ENCODE measurements around the gene CFAP410. TPM values are rescaled to one million over a fixed set of nuclear protein-coding genes. Genes with fewer than 3 reads are reported as not detected.

The CFAP410 gene
- total RNA-seq, 1 experiment from 2014 or later: 16.5 TPM

DNA sequence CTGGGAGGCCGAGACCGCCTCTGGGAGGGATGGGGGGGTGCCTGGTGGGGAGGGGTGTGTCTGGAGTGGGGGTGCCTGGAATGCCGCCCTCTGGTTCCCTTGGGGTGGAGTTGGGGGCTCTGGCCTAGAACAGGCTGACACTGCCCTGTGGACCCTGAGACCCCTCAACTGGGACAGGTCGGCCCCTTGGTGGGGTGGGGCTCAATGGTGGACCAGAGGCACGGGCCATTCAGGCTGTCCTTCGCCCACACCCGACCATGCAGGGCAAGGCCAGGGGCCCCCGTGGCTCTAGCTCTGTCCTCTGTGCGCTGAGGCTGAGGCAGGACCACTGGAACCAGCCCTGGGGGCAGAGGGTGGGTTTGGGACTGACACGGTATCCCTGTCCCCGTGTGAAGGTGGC lies 24.6 kb downstream of the CFAP410 start:
- Mint-ChIP-seq H3K27ac (ENCODE audit: unreplicated experiment) (no peak overlapping the region), H3K36me3 (ENCODE audit: insufficient read depth, unreplicated experiment) (peaks cover 36% of the 10 kb centered on the region), H3K27me3 (ENCODE audit: insufficient read depth, unreplicated experiment) (no peaks in the 10 kb centered on the region), H3K4me1 (ENCODE audit: low read depth, unreplicated experiment) (no peaks in the 10 kb centered on the region), H3K4me3 (ENCODE audit: unreplicated experiment) (no peak overlapping the region), H3K9me3 (ENCODE audit: unreplicated experiment) (no peaks in the 10 kb centered on the region)
- no peak for DNase-seq
- TF ChIP-seq, protein P1, sequence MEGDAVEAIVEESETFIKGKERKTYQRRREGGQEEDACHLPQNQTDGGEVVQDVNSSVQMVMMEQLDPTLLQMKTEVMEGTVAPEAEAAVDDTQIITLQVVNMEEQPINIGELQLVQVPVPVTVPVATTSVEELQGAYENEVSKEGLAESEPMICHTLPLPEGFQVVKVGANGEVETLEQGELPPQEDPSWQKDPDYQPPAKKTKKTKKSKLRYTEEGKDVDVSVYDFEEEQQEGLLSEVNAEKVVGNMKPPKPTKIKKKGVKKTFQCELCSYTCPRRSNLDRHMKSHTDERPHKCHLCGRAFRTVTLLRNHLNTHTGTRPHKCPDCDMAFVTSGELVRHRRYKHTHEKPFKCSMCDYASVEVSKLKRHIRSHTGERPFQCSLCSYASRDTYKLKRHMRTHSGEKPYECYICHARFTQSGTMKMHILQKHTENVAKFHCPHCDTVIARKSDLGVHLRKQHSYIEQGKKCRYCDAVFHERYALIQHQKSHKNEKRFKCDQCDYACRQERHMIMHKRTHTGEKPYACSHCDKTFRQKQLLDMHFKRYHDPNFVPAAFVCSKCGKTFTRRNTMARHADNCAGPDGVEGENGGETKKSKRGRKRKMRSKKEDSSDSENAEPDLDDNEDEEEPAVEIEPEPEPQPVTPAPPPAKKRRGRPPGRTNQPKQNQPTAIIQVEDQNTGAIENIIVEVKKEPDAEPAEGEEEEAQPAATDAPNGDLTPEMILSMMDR (IDR thresholded peaks at IDR 0.05; ENCODE audit: insufficient read depth in 1 of 2, low read depth in 1 of 2, low read length in 1 of 2, severe bottlenecking in 1 of 2, unreplicated experiment in 1 of 2): no peak
- intact Hi-C loops (cut with micrococcal nuclease; ENCODE audit: unreplicated experiment): no loop called here
- Histone ChIP-seq H3K9me3 (no peaks in the 10 kb centered on the region), H3K4me3 (ENCODE audit: low read depth, low read length) (no peak overlapping the region), H3K4me1 (no peaks in the 10 kb centered on the region), H3K27me3 (replicated peaks; ENCODE audit: control insufficient read depth, insufficient read depth, low read length) (no peaks in the 10 kb centered on the region), H3K36me3 (ENCODE audit: control insufficient read depth, insufficient read depth, low read length) (no peaks in the 10 kb centered on the region)
- ChIA-PET CTCF (interaction anchor here (1.3 kb wide), 1 partner anchor 11 kb away, joined by 3 read pairs; no protein-coding TSS in a partner anchor), POLR2A (interaction anchor here (0.5 kb wide), 1 partner anchor 25 kb away, joined by 9 read pairs; the partner anchor contains the start of gene CFAP410)
- no TSS peak for BruUV-seq (replicated peaks)

DNA sequence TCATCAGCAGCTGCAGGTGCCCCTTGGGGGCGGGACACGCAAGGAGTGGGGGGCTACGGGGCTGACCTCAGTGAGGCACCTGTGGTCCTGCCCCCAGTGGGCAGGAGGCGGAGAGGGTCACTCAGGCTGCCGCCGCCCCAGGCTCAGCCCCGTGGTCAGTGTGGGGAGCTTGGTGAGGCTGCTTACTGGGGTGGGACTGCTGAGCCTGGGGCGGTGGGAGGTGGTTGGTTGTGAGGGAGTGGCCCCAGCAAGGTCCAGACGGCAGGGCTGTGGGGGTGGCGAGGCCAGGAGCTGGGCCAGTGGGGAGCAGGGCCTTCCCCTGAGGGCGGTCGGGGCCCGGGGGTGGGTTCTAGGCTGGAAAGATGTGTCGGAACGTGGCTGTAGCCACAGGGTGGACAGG lies 25.1 kb downstream of the CFAP410 start:
- Histone ChIP-seq H3K4me3 (ENCODE audit: low read depth, low read length) (no peak overlapping the region), H3K36me3 (ENCODE audit: control insufficient read depth, insufficient read depth, low read length) (no peaks in the 10 kb centered on the region), H3K4me1 (no peaks in the 10 kb centered on the region), H3K27me3 (replicated peaks; ENCODE audit: control insufficient read depth, insufficient read depth, low read length) (no peaks in the 10 kb centered on the region), H3K9me3 (no peaks in the 10 kb centered on the region)
- Mint-ChIP-seq H3K36me3 (ENCODE audit: insufficient read depth, unreplicated experiment) (peaks cover 32% of the 10 kb centered on the region), H3K4me3 (ENCODE audit: unreplicated experiment) (no peak overlapping the region), H3K27me3 (ENCODE audit: insufficient read depth, unreplicated experiment) (no peaks in the 10 kb centered on the region), H3K27ac (ENCODE audit: unreplicated experiment) (no peak overlapping the region), H3K4me1 (ENCODE audit: low read depth, unreplicated experiment) (no peaks in the 10 kb centered on the region), H3K9me3 (ENCODE audit: unreplicated experiment) (no peaks in the 10 kb centered on the region)
- POLR2A ChIA-PET: no interaction called here
- DNase-seq: no peak
- BruUV-seq (replicated peaks): no TSS peak
- CTCF ChIA-PET: no interaction called here
- intact Hi-C loops (cut with micrococcal nuclease; ENCODE audit: unreplicated experiment): no loop called here
- TF ChIP-seq, protein P1 (IDR thresholded peaks at IDR 0.05; ENCODE audit: insufficient read depth in 1 of 2, low read depth in 1 of 2, low read length in 1 of 2, severe bottlenecking in 1 of 2, unreplicated experiment in 1 of 2): no peak

DNA sequence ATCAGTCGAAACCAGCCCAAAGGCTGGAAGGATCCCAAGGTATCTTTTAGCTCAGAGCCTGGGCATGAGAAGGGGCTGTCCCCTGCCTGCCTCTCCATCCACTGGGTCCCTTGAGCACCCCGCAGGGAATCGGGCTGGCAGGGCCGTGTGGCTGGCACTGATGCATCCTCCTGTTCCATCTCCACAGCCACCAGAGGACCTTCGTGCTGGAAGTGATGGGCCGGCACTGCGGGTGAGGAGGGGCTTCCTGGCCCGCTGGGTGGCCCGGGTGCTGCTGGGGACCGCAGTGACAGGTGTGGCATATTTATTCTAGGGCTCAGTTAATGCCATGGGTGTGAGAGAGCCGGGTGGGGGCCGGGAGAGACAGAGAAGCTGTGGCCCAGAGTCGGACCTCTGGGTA lies 25.7 kb downstream of the CFAP410 start:
- H3K36me3 Mint-ChIP-seq (ENCODE audit: insufficient read depth, unreplicated experiment): peaks cover 25% of the 10 kb centered on the region
- no peak overlapping the region for H3K27ac Mint-ChIP-seq (ENCODE audit: unreplicated experiment)
- no peaks in the 10 kb centered on the region for H3K9me3 Mint-ChIP-seq (ENCODE audit: unreplicated experiment)
- no peaks in the 10 kb centered on the region for H3K4me1 Mint-ChIP-seq (ENCODE audit: low read depth, unreplicated experiment)
- Histone ChIP-seq H3K4me3 (ENCODE audit: low read depth, low read length) (no peak overlapping the region), H3K9me3 (no peaks in the 10 kb centered on the region), H3K36me3 (ENCODE audit: control insufficient read depth, insufficient read depth, low read length) (no peaks in the 10 kb centered on the region), H3K27me3 (replicated peaks; ENCODE audit: control insufficient read depth, insufficient read depth, low read length) (no peaks in the 10 kb centered on the region), H3K4me1 (no peaks in the 10 kb centered on the region)
- DNase-seq: no peak
- POLR2A ChIA-PET: no interaction called here
- BruUV-seq (replicated peaks): no TSS peak
- H3K4me3 Mint-ChIP-seq (ENCODE audit: unreplicated experiment): no peak overlapping the region
- CTCF ChIA-PET: no interaction called here
- intact Hi-C loops (cut with micrococcal nuclease; ENCODE audit: unreplicated experiment): no loop called here
- TF ChIP-seq, protein P1 (IDR thresholded peaks at IDR 0.05; ENCODE audit: insufficient read depth in 1 of 2, low read depth in 1 of 2, low read length in 1 of 2, severe bottlenecking in 1 of 2, unreplicated experiment in 1 of 2): no peak
- H3K27me3 Mint-ChIP-seq (ENCODE audit: insufficient read depth, unreplicated experiment): no peaks in the 10 kb centered on the region

Measured in Caco-2 (cell line).